GM19397 (cell line): ENCODE measurements around the gene MYO19.
"Not testable (repeated sequence)": the region's sequence is repeated elsewhere in the genome, so short reads cannot be mapped to it uniquely, and the experiment has no call there.

Experiments
- ATAC-seq: cut with Tn5 transposase; IDR thresholded peaks from one replicate; pipeline ENCODE4 v1.9.1; 2021; ENCODE audit warnings: mild to moderate bottlenecking, moderate library complexity; ENCODE audit not compliant: unreplicated experiment

MYO19 gene

GRCh38 chr17:36463916-36464764 is 70.5 kb downstream of the MYO19 start:
- ATAC-seq = no peak

- no peak for ATAC-seq
Observed at GRCh38 chr17:36461330-36462110, 73.1 kb downstream of the MYO19 start.

GRCh38 chr17:36460265-36460937 is 74.3 kb downstream of the MYO19 start:
- ATAC-seq = no peak

- no peak for ATAC-seq
Observed at GRCh38 chr17:36459601-36460000, 75.1 kb downstream of the MYO19 start.

- ATAC-seq = no peak
Observed at GRCh38 chr17:36459045-36459444, 75.6 kb downstream of the MYO19 start.

GRCh38 chr17:36457701-36458100 is 77.0 kb downstream of the MYO19 start:
- not testable (repeated sequence) for ATAC-seq

GRCh38 chr17:36452888-36453287 is 81.8 kb downstream of the MYO19 start:
- not testable (repeated sequence) for ATAC-seq

GRCh38 chr17:36449997-36450396 is 84.7 kb downstream of the MYO19 start:
- ATAC-seq = not testable (repeated sequence)
